Activated T-helper 2 cell treated with anti-CD3 and anti-CD28 coated beads, Interferon-gamma antibody, Interleukin-2, Interleukin-4, amounts not matched to agents 10 μg/mL and 5 μg/mL and 100 μg/mL, durations not matched to agents 14 hours and 24 hours and 36 hours (primary cell): ENCODE measurements around the gene HMGCL. TPM values are rescaled to one million over a fixed set of nuclear protein-coding genes. Genes with fewer than 3 reads are reported as not detected.

Experiments
- DNase-seq: peaks from one replicate; pipeline ENCODE4 v3.0.0; 2021; ENCODE audit warnings: low spot score
- H3K27ac Mint-ChIP-seq: one replicate; pipeline ENCODE4 v1.8.0; 2021; ENCODE audit warnings: mixed read lengths
- H3K27me3 Mint-ChIP-seq: one replicate; pipeline ENCODE4 v1.8.0; 2021; ENCODE audit warnings: low read depth, mixed read lengths
- H3K36me3 Mint-ChIP-seq: one replicate; pipeline ENCODE4 v1.8.0; 2021; ENCODE audit warnings: low read depth, mixed read lengths
- H3K4me1 Mint-ChIP-seq: one replicate; pipeline ENCODE4 v1.8.0; 2021; ENCODE audit warnings: low read depth, mixed read lengths
- H3K4me3 Mint-ChIP-seq: one replicate; pipeline ENCODE4 v1.8.0; 2021; ENCODE audit warnings: low read depth, mild to moderate bottlenecking, moderate library complexity, mixed read lengths
- H3K9me3 Mint-ChIP-seq: one replicate; pipeline ENCODE4 v1.8.0; 2021; ENCODE audit warnings: mixed read lengths
- intact Hi-C: fragments of 100-400 bp; cut with micrococcal nuclease; formaldehyde crosslinking; loops from one replicate; pipeline ENCODE4 v1.15.1; 2023
- total RNA-seq: library from RNA; stranded (reverse); gene quantifications from 2 replicates; pipeline ENCODE4 v1.2.3, GENCODE V29; 2022

The HMGCL gene
- total RNA-seq, 1 donor from 2014 or later, result 22.8 TPM

- no peaks in the 10 kb centered on the region for H3K9me3 Mint-ChIP-seq
- H3K36me3 Mint-ChIP-seq, result peaks cover 2% of the 10 kb centered on the region
- peaks cover 16% of the 10 kb centered on the region for H3K4me1 Mint-ChIP-seq
- no peaks in the 10 kb centered on the region for H3K27me3 Mint-ChIP-seq
- H3K4me3 Mint-ChIP-seq, result peak overlapping the region; percentile 93
- peak overlapping the region; percentile 38 for H3K27ac Mint-ChIP-seq
- DNase-seq, result no peak
- intact Hi-C loops, result no loop called here
Observed at GRCh38 chr1:23823767-23824166, 1.5 kb downstream of the HMGCL start.

- DNase-seq, result no peak
- Mint-ChIP-seq H3K36me3 (peaks cover 7% of the 10 kb centered on the region), H3K4me3 (no peak overlapping the region), H3K27ac (no peak overlapping the region), H3K9me3 (no peaks in the 10 kb centered on the region), H3K4me1 (no peaks in the 10 kb centered on the region), H3K27me3 (no peaks in the 10 kb centered on the region)
- intact Hi-C loops, result no loop called here
Observed at GRCh38 chr1:23817633-23818032, 7.6 kb downstream of the HMGCL start.

GRCh38 chr1:23816906-23817305, 8.3 kb downstream of the HMGCL start:
- intact Hi-C loops, result no loop called here
- Mint-ChIP-seq H3K27me3 (no peaks in the 10 kb centered on the region), H3K9me3 (no peaks in the 10 kb centered on the region), H3K4me1 (no peaks in the 10 kb centered on the region), H3K27ac (no peak overlapping the region), H3K4me3 (no peak overlapping the region), H3K36me3 (peaks cover 10% of the 10 kb centered on the region)
- no peak for DNase-seq

GRCh38 chr1:23816361-23816760, 8.9 kb downstream of the HMGCL start:
- DNase-seq, result no peak
- intact Hi-C loops, result no loop called here
- H3K4me3 Mint-ChIP-seq, result no peak overlapping the region
- no peaks in the 10 kb centered on the region for H3K4me1 Mint-ChIP-seq
- no peaks in the 10 kb centered on the region for H3K27me3 Mint-ChIP-seq
- peaks cover 12% of the 10 kb centered on the region for H3K36me3 Mint-ChIP-seq
- H3K9me3 Mint-ChIP-seq, result no peaks in the 10 kb centered on the region
- no peak overlapping the region for H3K27ac Mint-ChIP-seq

- H3K27ac Mint-ChIP-seq, result no peak overlapping the region
- intact Hi-C loops, result no loop called here
Observed at GRCh38 chr1:23814016-23814415, 11.2 kb downstream of the HMGCL start.

GRCh38 chr1:23810818-23811540, 14.2 kb downstream of the HMGCL start:
- peaks cover 3% of the 10 kb centered on the region for H3K4me1 Mint-ChIP-seq
- H3K36me3 Mint-ChIP-seq, result peaks cover 17% of the 10 kb centered on the region
- intact Hi-C loops, result loop anchor here (1.0 kb wide), 1 partner anchor 106 kb away; no protein-coding TSS in a partner anchor
- no peak overlapping the region for H3K4me3 Mint-ChIP-seq
- H3K27me3 Mint-ChIP-seq, result no peaks in the 10 kb centered on the region
- H3K27ac Mint-ChIP-seq, result no peak overlapping the region
- peak; percentile 53 for DNase-seq
- H3K9me3 Mint-ChIP-seq, result no peaks in the 10 kb centered on the region

More at GRCh38 chr1:23814016-23814415, 11.2 kb downstream of the HMGCL start:
- Mint-ChIP-seq H3K4me1 (peaks cover 2% of the 10 kb centered on the region), H3K27me3 (no peaks in the 10 kb centered on the region), H3K36me3 (peaks cover 17% of the 10 kb centered on the region), H3K4me3 (no peak overlapping the region), H3K9me3 (no peaks in the 10 kb centered on the region)
- DNase-seq, result no peak

- H3K27ac Mint-ChIP-seq, result no peak overlapping the region
- H3K4me3 Mint-ChIP-seq, result no peak overlapping the region
- H3K4me1 Mint-ChIP-seq, result peaks cover 3% of the 10 kb centered on the region
- H3K36me3 Mint-ChIP-seq, result peaks cover 15% of the 10 kb centered on the region
- H3K27me3 Mint-ChIP-seq, result no peaks in the 10 kb centered on the region
- DNase-seq, result peak; percentile 75
- no peaks in the 10 kb centered on the region for H3K9me3 Mint-ChIP-seq
- intact Hi-C loops, result loop anchor here (1.0 to 10.0 kb wide), 4 partner anchors 59 to 219 kb away; partner anchors contain the start of gene FUCA1
Observed at GRCh38 chr1:23809751-23810171, 15.5 kb downstream of the HMGCL start.

- Mint-ChIP-seq H3K4me3 (no peak overlapping the region), H3K9me3 (no peaks in the 10 kb centered on the region), H3K36me3 (peaks cover 17% of the 10 kb centered on the region), H3K27me3 (no peaks in the 10 kb centered on the region), H3K27ac (no peak overlapping the region), H3K4me1 (peaks cover 3% of the 10 kb centered on the region)
- intact Hi-C loops, result loop anchor here (10.0 kb wide), 1 partner anchor 167 kb away; no protein-coding TSS in a partner anchor
- DNase-seq, result no peak
Observed at GRCh38 chr1:23807453-23807852, 17.8 kb downstream of the HMGCL start.

GRCh38 chr1:23806280-23806679, 18.9 kb downstream of the HMGCL start:
- Mint-ChIP-seq H3K4me1 (peaks cover 7% of the 10 kb centered on the region), H3K9me3 (no peaks in the 10 kb centered on the region), H3K36me3 (peaks cover 14% of the 10 kb centered on the region), H3K4me3 (no peak overlapping the region), H3K27me3 (no peaks in the 10 kb centered on the region), H3K27ac (no peak overlapping the region)
- no peak for DNase-seq
- intact Hi-C loops, result loop anchor here (10.0 kb wide), 1 partner anchor 169 kb away; no protein-coding TSS in a partner anchor

GRCh38 chr1:23805025-23805424, 20.2 kb downstream of the HMGCL start:
- H3K27ac Mint-ChIP-seq, result no peak overlapping the region
- peaks cover 8% of the 10 kb centered on the region for H3K4me1 Mint-ChIP-seq
- DNase-seq, result no peak
- no peak overlapping the region for H3K4me3 Mint-ChIP-seq
- intact Hi-C loops, result loop anchor here (10.0 kb wide), 1 partner anchor 170 kb away; no protein-coding TSS in a partner anchor
- no peaks in the 10 kb centered on the region for H3K9me3 Mint-ChIP-seq
- no peaks in the 10 kb centered on the region for H3K27me3 Mint-ChIP-seq
- H3K36me3 Mint-ChIP-seq, result peaks cover 9% of the 10 kb centered on the region

- DNase-seq, result no peak
- intact Hi-C loops, result loop anchor here (10.0 kb wide), 1 partner anchor 170 kb away; no protein-coding TSS in a partner anchor
- H3K27ac Mint-ChIP-seq, result no peak overlapping the region
- peaks cover 13% of the 10 kb centered on the region for H3K36me3 Mint-ChIP-seq
- no peak overlapping the region for H3K4me3 Mint-ChIP-seq
- H3K27me3 Mint-ChIP-seq, result no peaks in the 10 kb centered on the region
- no peaks in the 10 kb centered on the region for H3K9me3 Mint-ChIP-seq
- H3K4me1 Mint-ChIP-seq, result peaks cover 9% of the 10 kb centered on the region
Observed at GRCh38 chr1:23804183-23804835, 20.9 kb downstream of the HMGCL start.

- peaks cover 12% of the 10 kb centered on the region for H3K4me1 Mint-ChIP-seq
- no peak overlapping the region for H3K4me3 Mint-ChIP-seq
- H3K9me3 Mint-ChIP-seq, result no peaks in the 10 kb centered on the region
- H3K27ac Mint-ChIP-seq, result peak overlapping the region; percentile 24
- intact Hi-C loops, result loop anchor here (10.0 kb wide), 1 partner anchor 171 kb away; no protein-coding TSS in a partner anchor
- DNase-seq, result no peak
- no peaks in the 10 kb centered on the region for H3K27me3 Mint-ChIP-seq
- peaks cover 16% of the 10 kb centered on the region for H3K36me3 Mint-ChIP-seq
Observed at GRCh38 chr1:23803674-23804073, 21.6 kb downstream of the HMGCL start.
